Spleen (tissue), 11 donors: Measurements from ENCODE around the gene AVPR2. TPM values are rescaled to one million over a fixed set of nuclear protein-coding genes. Genes with fewer than 3 reads are reported as not detected.
A peak's percentile ranks its signal among the peaks of the same experiment; 100 is the strongest.

Experiments
- DNase-seq: peaks from one replicate; pipeline ENCODE4 v3.0.0-alpha.2; 2020
- H3K27ac ChIP-seq, 8 donors: fragments of 200-600 bp; sonication (generic) in 7 of 8; 1 replicate in 4 of 8; 2 replicates in 4 of 8; pipeline versions ENCODE4 v1.5.0 to v1.8.0; 2016 to 2021; ENCODE audit warnings: inconsistent platforms in 4 of 8, mild to moderate bottlenecking in 4 of 8, moderate library complexity in 1 of 8
- H3K27me3 ChIP-seq, 7 donors: fragments of 200-600 bp; sonication (generic) in 6 of 7; replicated peaks in 1 of 7; 1 replicate in 4 of 7; 2 replicates in 3 of 7; pipeline versions ENCODE4 v1.5.0 to v1.8.0; 2016 to 2021; ENCODE audit warnings: inconsistent platforms in 3 of 7, mild to moderate bottlenecking in 1 of 7
- H3K36me3 ChIP-seq, 6 donors: fragments of 200-600 bp; sonication (generic) in 5 of 6; 1 replicate in 4 of 6; 2 replicates in 2 of 6; pipeline versions ENCODE4 v1.5.0 to v1.8.0; 2016 to 2021; ENCODE audit warnings: inconsistent platforms in 2 of 6
- H3K4me1 ChIP-seq, 6 donors: fragments of 200-600 bp; sonication (generic) in 5 of 6; 1 replicate in 3 of 6; 2 replicates in 3 of 6; pipeline versions ENCODE4 v1.5.0 to v1.8.0; 2016 to 2021; ENCODE audit warnings: inconsistent platforms in 3 of 6
- H3K4me3 ChIP-seq, 8 donors: fragments of 200-600 bp; sonication (generic) in 7 of 8; 1 replicate in 4 of 8; 2 replicates in 4 of 8; pipeline versions ENCODE4 v1.5.0 to v1.8.0; 2016 to 2021; ENCODE audit warnings: inconsistent platforms in 4 of 8, mild to moderate bottlenecking in 4 of 8, moderate library complexity in 2 of 8
- H3K9me3 ChIP-seq, 8 donors: fragments of 200-600 bp; sonication (generic) in 7 of 8; 1 replicate in 4 of 8; 2 replicates in 4 of 8; pipeline versions ENCODE4 v1.5.0 to v1.8.0; 2016 to 2021; ENCODE audit warnings: inconsistent platforms in 4 of 8
- CTCF ChIP-seq, 11 experiments: fragments of 200-600 bp in 7 of 11; fragments of 450-650 bp in 4 of 11; sonication (generic) in 4 of 11; IDR thresholded peaks in 8 of 11; conservative IDR thresholded peaks in 3 of 11; 1 replicate in 7 of 11; 2 replicates in 4 of 11; pipeline versions ENCODE4 v1.4.0 to v1.8.0; 2016 to 2021; ENCODE audit warnings: antibody characterized with exemption in 11 of 11, inconsistent platforms in 4 of 11, mild to moderate bottlenecking in 1 of 11
- POLR2A ChIP-seq, 3 donors: fragments of 450-650 bp; IDR thresholded peaks; one replicate each; pipeline ENCODE4 v1.5.1; 2017; ENCODE audit warnings: antibody characterized with exemption in 3 of 3, mild to moderate bottlenecking in 1 of 3
- POLR2AphosphoS5 ChIP-seq, 3 donors: sonication (generic); formaldehyde crosslinking; IDR thresholded peaks; one replicate each; pipeline ENCODE4 v1.5.1; 2017; ENCODE audit warnings: antibody characterized with exemption in 3 of 3
- WGBS, 5 donors: extraction: QIAGEN DNeasy Blood & Tissue Kit in 3 of 5; methylation state at CpG; one replicate each; pipeline versions ENCODE4 v1.1.5 to v1.1.7; 2013 to 2018; 5-methylcytosine and 5-hydroxymethylcytosine counted together
- intact Hi-C: fragments of 100-400 bp; cut with DNase I; formaldehyde crosslinking; loops from one replicate; pipeline ENCODE4 v1.15.0; 2023; ENCODE audit warnings: low total_unique reads
- polyA plus RNA-seq, 3 donors: library from polyadenylated mRNA; stranded (reverse); fragments of 200-250 nt; gene quantifications; one replicate each; pipeline ENCODE4 v1.2.1, GENCODE V29; 2013
- total RNA-seq, 7 donors: library from RNA; depleted of rRNA in 3 of 7; stranded (reverse); fragments of >200 nt in 3 of 7; fragmentation: NEBNext Ultra II Directional in 4 of 7; extraction: Animal tissue kit (Norgen Biotek cat#: 25700) in 4 of 7; gene quantifications; one replicate each; pipeline versions ENCODE4 v1.1.0 to v1.2.1, GENCODE V29; 2016 to 2021
- donor health status: healthy with polysubstance abuse.
- donor health status: DM: no; HTN: no; CAD: no; lungs with moderate emphysema.
- donor health status: DM: no; HTN: no; CAD: no.
- donor health status: Bipolar disorder and iron deficiency.
- donor health status: healthy.
- donor health status: DM: no; HTN: no; CAD: no.
- donor health status: DM: yes; HTN: yes; CAD: no.

Gene AVPR2
- total and polyA plus RNA-seq, 10 donors: 0.22 to 0.77 (median 0.39) TPM; not detected in 6

GRCh38 chrX:153925739-153926551 lies 21.5 kb downstream of the AVPR2 start, which contains the start of gene ARHGAP4:
ARHGAP4 (minus strand) TSS chrX:153926264; CDS start chrX:153926202, 62 bp downstream.
- TF ChIP-seq POLR2AphosphoS5 (IDR thresholded peaks at IDR 0.05): peak in 2 of 3 donors; percentile 38 to 69
- no peak for TF ChIP-seq POLR2A (IDR thresholded peaks at IDR 0.05)
- 3 to 42% (median 6%) methylated on average over 16 to 59 of the region's 59 CpGs for WGBS, 5 donors
- Histone ChIP-seq H3K4me1 (peaks cover 19 to 91% (median 81%) of the 10 kb centered on the region in 6 donors), H3K27ac (peak within 1 kb of the TSS; percentile 92 to 99 (median 97)), H3K9me3 (no peaks in the 10 kb centered on the region), H3K4me3 (peak within 1 kb of the TSS; percentile 34 to 71 (median 52)), H3K36me3 (peaks cover 0 to 28% (median 4%) of the 10 kb centered on the region in 6 donors), H3K27me3 (peaks cover 0 to 15% (median 0%) of the 10 kb centered on the region in 7 donors)
- intact Hi-C loops: no loop called here
- DNase-seq: peak; percentile 92

DNA sequence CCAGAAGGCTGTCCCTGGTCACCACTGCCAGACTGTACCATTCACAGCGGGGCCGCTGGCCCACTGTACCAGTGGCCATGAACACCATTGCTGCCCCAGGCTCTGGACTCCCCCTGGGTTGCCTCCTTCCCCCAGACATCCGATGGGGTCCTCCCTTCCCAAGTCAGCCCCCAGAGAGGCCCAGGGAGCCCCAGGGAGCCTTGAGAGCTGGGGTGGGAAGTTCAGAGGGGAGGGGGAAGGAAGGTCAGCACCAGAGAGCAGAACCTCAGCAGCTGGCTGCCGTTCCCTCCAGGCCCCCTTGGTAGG lies 22.0 kb downstream of the AVPR2 start:
- intact Hi-C loops: no loop called here
- TF ChIP-seq CTCF (IDR thresholded peaks at IDR 0.05 in 8 of 11, conservative IDR thresholded peaks at IDR 0.05 in 3 of 11) (peak in 1 of 11 experiments; percentile 3), POLR2A (IDR thresholded peaks at IDR 0.05) (no peak)

GRCh38 chrX:153926858-153927671 lies 22.6 kb downstream of the AVPR2 start:
- H3K9me3 ChIP-seq: no peaks in the 10 kb centered on the region
- TF ChIP-seq CTCF (IDR thresholded peaks at IDR 0.05 in 8 of 11, conservative IDR thresholded peaks at IDR 0.05 in 3 of 11) (peak in 2 of 11 experiments; percentile 24 to 40), POLR2AphosphoS5 (IDR thresholded peaks at IDR 0.05) (peak; percentile 78 to 90 (median 89)), POLR2A (IDR thresholded peaks at IDR 0.05) (peak in 2 of 3 donors; percentile 5 to 12)
- intact Hi-C loops: no loop called here
- peak overlapping the region; percentile 34 to 71 (median 52) for H3K4me3 ChIP-seq
- H3K27ac ChIP-seq: peak overlapping the region; percentile 92 to 99 (median 97)
- peak; percentile 96 for DNase-seq
- 1 to 20% (median 11%) methylated on average over 14 to 31 of the region's 31 CpGs for WGBS, 5 donors
- H3K36me3 ChIP-seq: peaks cover 0 to 29% (median 5%) of the 10 kb centered on the region in 6 donors
- peaks cover 19 to 88% (median 73%) of the 10 kb centered on the region in 6 donors for H3K4me1 ChIP-seq
- peaks cover 0 to 7% (median 0%) of the 10 kb centered on the region in 7 donors for H3K27me3 ChIP-seq

More for the DNA sequence above, 22.0 kb downstream of the AVPR2 start:
- peak overlapping the region; percentile 34 to 71 (median 52) for H3K4me3 ChIP-seq
- 0 to 23% (median 13%) methylated on average over 3 to 4 of the region's 4 CpGs; no CpG with 5 or more reads in 1 of the 5 donors for WGBS, 5 donors
- H3K27ac ChIP-seq: peak overlapping the region; percentile 92 to 99 (median 97)
- peaks cover 0 to 28% (median 2%) of the 10 kb centered on the region in 6 donors for H3K36me3 ChIP-seq
- peaks cover 19 to 91% (median 77%) of the 10 kb centered on the region in 6 donors for H3K4me1 ChIP-seq
- peaks cover 0 to 10% (median 0%) of the 10 kb centered on the region in 7 donors for H3K27me3 ChIP-seq
- no peaks in the 10 kb centered on the region for H3K9me3 ChIP-seq
- DNase-seq: no peak

- H3K9me3 ChIP-seq: no peaks in the 10 kb centered on the region
- H3K4me3 ChIP-seq: peak overlapping the region; percentile 30 to 71 (median 52)
- peaks cover 19 to 85% (median 68%) of the 10 kb centered on the region in 6 donors for H3K4me1 ChIP-seq
- DNase-seq: no peak
- TF ChIP-seq POLR2AphosphoS5 (IDR thresholded peaks at IDR 0.05) (no peak), CTCF (IDR thresholded peaks at IDR 0.05 in 8 of 11, conservative IDR thresholded peaks at IDR 0.05 in 3 of 11) (no peak), POLR2A (IDR thresholded peaks at IDR 0.05) (no peak)
- H3K27me3 ChIP-seq: peaks cover 0 to 7% (median 0%) of the 10 kb centered on the region in 7 donors
- peak overlapping the region; percentile 92 to 99 (median 97) for H3K27ac ChIP-seq
- peaks cover 0 to 34% (median 7%) of the 10 kb centered on the region in 6 donors for H3K36me3 ChIP-seq
- 0 to 19% (median 1%) methylated on average over 1 to 8 of the region's 8 CpGs for WGBS, 5 donors
- intact Hi-C loops: no loop called here
Measured at GRCh38 chrX:153927672-153927921, 23.1 kb downstream of the AVPR2 start.
